ENCODE measurements around the gene PEAK1.

Gene PEAK1

GRCh38 chr15:77349666-77350065 is 70.2 kb downstream of the PEAK1 start:
- Histone ChIP-seq H4K20me1 (peaks cover 0 to 28% (median 0%) of the 10 kb centered on the region in 11 experiments; a peak in 2 of 22 replicates), H3K36me3 (peaks cover 0 to 21% (median 0%) of the 10 kb centered on the region in 11 experiments; a peak in 2 of 22 replicates), H3K27ac (no peak overlapping the region), H3K9ac (no peak overlapping the region), H3K4me3 (no peak overlapping the region), H3K4me2 (no peak overlapping the region), H3K27me3 (no peaks in the 10 kb centered on the region), H3K9me3 (replicated peaks in 1 of 11) (no peaks in the 10 kb centered on the region), H3K4me1 (peaks cover 0 to 17% (median 0%) of the 10 kb centered on the region in 10 experiments; a peak in 7 of 20 replicates)
- TF ChIP-seq Cebpa-rat (IDR thresholded peaks at IDR 0.05), result no peak

GRCh38 chr15:77348511-77348910 is 71.4 kb downstream of the PEAK1 start:
- Histone ChIP-seq H3K9me3 (replicated peaks in 1 of 11) (peaks cover 0 to 7% (median 0%) of the 10 kb centered on the region in 11 experiments; a peak in 3 of 22 replicates), H3K27me3 (no peaks in the 10 kb centered on the region), H3K27ac (no peak overlapping the region), H3K4me1 (peaks cover 0 to 7% (median 0%) of the 10 kb centered on the region in 10 experiments; a peak in 6 of 20 replicates), H3K36me3 (peaks cover 0 to 17% (median 0%) of the 10 kb centered on the region in 11 experiments; a peak in 2 of 22 replicates), H3K4me3 (no peak overlapping the region), H3K9ac (no peak overlapping the region), H4K20me1 (peaks cover 0 to 27% (median 0%) of the 10 kb centered on the region in 11 experiments; a peak in 2 of 22 replicates), H3K4me2 (no peak overlapping the region)
- no peak for TF ChIP-seq Cebpa-rat (IDR thresholded peaks at IDR 0.05)

- H3K27ac ChIP-seq, result no peak overlapping the region
- no peak overlapping the region for H3K4me2 ChIP-seq
These were observed 72.7 kb downstream of the PEAK1 start for GRCh38 chr15:77347197-77347596.

GRCh38 chr15:77346245-77347036 is 73.5 kb downstream of the PEAK1 start:
- peaks cover 0 to 15% (median 0%) of the 10 kb centered on the region in 11 experiments; a peak in 2 of 22 replicates for H4K20me1 ChIP-seq
- no peak overlapping the region for H3K9ac ChIP-seq
- H3K9me3 ChIP-seq (replicated peaks in 1 of 11), result peaks cover 2 to 9% (median 5%) of the 10 kb centered on the region in 11 experiments; a peak in 21 of 22 replicates
- H3K4me1 ChIP-seq, result no peaks in the 10 kb centered on the region
- no peak overlapping the region for H3K27ac ChIP-seq
- peaks cover 0 to 9% (median 0%) of the 10 kb centered on the region in 11 experiments; a peak in 2 of 22 replicates for H3K36me3 ChIP-seq
- no peak for TF ChIP-seq Cebpa-rat (IDR thresholded peaks at IDR 0.05)
- no peak overlapping the region for H3K4me2 ChIP-seq
- no peak overlapping the region for H3K4me3 ChIP-seq
- H3K27me3 ChIP-seq, result no peaks in the 10 kb centered on the region

More at GRCh38 chr15:77347197-77347596, 72.7 kb downstream of the PEAK1 start:
- peaks cover 0 to 7% (median 0%) of the 10 kb centered on the region in 11 experiments; a peak in 5 of 22 replicates for H3K9me3 ChIP-seq (replicated peaks in 1 of 11)
- no peaks in the 10 kb centered on the region for H3K4me1 ChIP-seq
- H3K36me3 ChIP-seq, result peaks cover 0 to 13% (median 0%) of the 10 kb centered on the region in 11 experiments; a peak in 2 of 22 replicates
- H4K20me1 ChIP-seq, result peaks cover 0 to 19% (median 0%) of the 10 kb centered on the region in 11 experiments; a peak in 2 of 22 replicates
- TF ChIP-seq Cebpa-rat (IDR thresholded peaks at IDR 0.05), result no peak
- H3K27me3 ChIP-seq, result no peaks in the 10 kb centered on the region
- no peak overlapping the region for H3K4me3 ChIP-seq
- no peak overlapping the region for H3K9ac ChIP-seq

- no peak for TF ChIP-seq Cebpa-rat (IDR thresholded peaks at IDR 0.05)
- H3K4me2 ChIP-seq, result no peak overlapping the region
These were observed 77.1 kb downstream of the PEAK1 start for GRCh38 chr15:77342807-77343206.

GRCh38 chr15:77340245-77340644 is 79.7 kb downstream of the PEAK1 start:
- Histone ChIP-seq H3K27me3 (no peaks in the 10 kb centered on the region), H3K4me1 (no peaks in the 10 kb centered on the region), H3K9me3 (replicated peaks in 1 of 11) (peaks cover 8 to 17% (median 12%) of the 10 kb centered on the region in 11 experiments), H4K20me1 (peaks cover 0 to 31% (median 0%) of the 10 kb centered on the region in 11 experiments; a peak in 3 of 22 replicates), H3K36me3 (peaks cover 0 to 9% (median 0%) of the 10 kb centered on the region in 11 experiments; a peak in 5 of 22 replicates), H3K4me2 (no peak overlapping the region), H3K9ac (no peak overlapping the region), H3K4me3 (no peak overlapping the region), H3K27ac (no peak overlapping the region)
- no peak for TF ChIP-seq Cebpa-rat (IDR thresholded peaks at IDR 0.05)

More at GRCh38 chr15:77342807-77343206, 77.1 kb downstream of the PEAK1 start:
- Histone ChIP-seq H4K20me1 (peaks cover 0 to 18% (median 0%) of the 10 kb centered on the region in 11 experiments; a peak in 3 of 22 replicates), H3K4me1 (no peaks in the 10 kb centered on the region), H3K9me3 (replicated peaks in 1 of 11) (peaks cover 8 to 17% (median 12%) of the 10 kb centered on the region in 11 experiments), H3K4me3 (no peak overlapping the region), H3K27me3 (no peaks in the 10 kb centered on the region), H3K36me3 (peaks cover 0 to 16% (median 0%) of the 10 kb centered on the region in 11 experiments; a peak in 4 of 22 replicates), H3K9ac (no peak overlapping the region), H3K27ac (no peak overlapping the region)

GRCh38 chr15:77336006-77336405 is 83.9 kb downstream of the PEAK1 start:
- Histone ChIP-seq H4K20me1 (peaks cover 0 to 42% (median 0%) of the 10 kb centered on the region in 11 experiments; a peak in 3 of 22 replicates), H3K4me1 (0 out of 20 replicates have a peak, but pooled peaks cover 0 to 3% (median 0%) of the 10 kb centered on the region in 10 experiments), H3K4me3 (no peak overlapping the region), H3K27me3 (no peaks in the 10 kb centered on the region), H3K9ac (no peak overlapping the region), H3K9me3 (replicated peaks in 1 of 11) (peaks cover 2 to 8% (median 3%) of the 10 kb centered on the region in 11 experiments), H3K27ac (no peak overlapping the region), H3K4me2 (no peak overlapping the region), H3K36me3 (peaks cover 0 to 4% (median 0%) of the 10 kb centered on the region in 11 experiments; a peak in 4 of 22 replicates)
- no peak for TF ChIP-seq Cebpa-rat (IDR thresholded peaks at IDR 0.05)

GRCh38 chr15:77335298-77335697 is 84.6 kb downstream of the PEAK1 start:
- H3K9me3 ChIP-seq (replicated peaks in 1 of 11), result peaks cover 0 to under 1% (median 0%) of the 10 kb centered on the region in 11 experiments; a peak in 1 of 22 replicates
- H3K4me2 ChIP-seq, result no peak overlapping the region
- H3K4me3 ChIP-seq, result no peak overlapping the region
- H4K20me1 ChIP-seq, result peaks cover 0 to 45% (median 0%) of the 10 kb centered on the region in 11 experiments; a peak in 3 of 22 replicates
- TF ChIP-seq Cebpa-rat (IDR thresholded peaks at IDR 0.05), result no peak
- no peak overlapping the region for H3K9ac ChIP-seq
- H3K27me3 ChIP-seq, result no peaks in the 10 kb centered on the region
- no peak overlapping the region for H3K27ac ChIP-seq
- 0 out of 20 replicates have a peak, but pooled peaks cover 0 to 3% (median 0%) of the 10 kb centered on the region in 10 experiments for H3K4me1 ChIP-seq
- H3K36me3 ChIP-seq, result no peaks in the 10 kb centered on the region; a peak in 1 of 22 replicates

GRCh38 chr15:77333166-77333565 is 86.7 kb downstream of the PEAK1 start:
- no peak for TF ChIP-seq Cebpa-rat (IDR thresholded peaks at IDR 0.05)
- no peak overlapping the region for H3K27ac ChIP-seq
- 0 out of 20 replicates have a peak, but pooled peaks cover 0 to 3% (median 0%) of the 10 kb centered on the region in 10 experiments for H3K4me1 ChIP-seq
- H3K4me2 ChIP-seq, result no peak overlapping the region
- peaks cover 0 to 58% (median 0%) of the 10 kb centered on the region in 11 experiments; a peak in 3 of 22 replicates for H4K20me1 ChIP-seq
- no peaks in the 10 kb centered on the region for H3K27me3 ChIP-seq
- no peak overlapping the region for H3K4me3 ChIP-seq
- no peak overlapping the region for H3K9ac ChIP-seq
- no peaks in the 10 kb centered on the region for H3K9me3 ChIP-seq (replicated peaks in 1 of 11)
- no peaks in the 10 kb centered on the region; a peak in 1 of 22 replicates for H3K36me3 ChIP-seq
